HEK293T (cell line): ENCODE results near the gene PRKAR1B.

Source experiments
- FOXA1 ChIP-seq: fragments of 450-650 bp; IDR thresholded peaks from 2 replicates; pipeline ENCODE4 v1.6.1; 2016; ENCODE audit warnings: mild to moderate bottlenecking
- FOXM1 ChIP-seq: fragments of 450-650 bp; IDR thresholded peaks from 2 replicates; pipeline ENCODE4 v1.6.1; 2017; ENCODE audit warnings: mild to moderate bottlenecking, borderline replicate concordance

DNA sequence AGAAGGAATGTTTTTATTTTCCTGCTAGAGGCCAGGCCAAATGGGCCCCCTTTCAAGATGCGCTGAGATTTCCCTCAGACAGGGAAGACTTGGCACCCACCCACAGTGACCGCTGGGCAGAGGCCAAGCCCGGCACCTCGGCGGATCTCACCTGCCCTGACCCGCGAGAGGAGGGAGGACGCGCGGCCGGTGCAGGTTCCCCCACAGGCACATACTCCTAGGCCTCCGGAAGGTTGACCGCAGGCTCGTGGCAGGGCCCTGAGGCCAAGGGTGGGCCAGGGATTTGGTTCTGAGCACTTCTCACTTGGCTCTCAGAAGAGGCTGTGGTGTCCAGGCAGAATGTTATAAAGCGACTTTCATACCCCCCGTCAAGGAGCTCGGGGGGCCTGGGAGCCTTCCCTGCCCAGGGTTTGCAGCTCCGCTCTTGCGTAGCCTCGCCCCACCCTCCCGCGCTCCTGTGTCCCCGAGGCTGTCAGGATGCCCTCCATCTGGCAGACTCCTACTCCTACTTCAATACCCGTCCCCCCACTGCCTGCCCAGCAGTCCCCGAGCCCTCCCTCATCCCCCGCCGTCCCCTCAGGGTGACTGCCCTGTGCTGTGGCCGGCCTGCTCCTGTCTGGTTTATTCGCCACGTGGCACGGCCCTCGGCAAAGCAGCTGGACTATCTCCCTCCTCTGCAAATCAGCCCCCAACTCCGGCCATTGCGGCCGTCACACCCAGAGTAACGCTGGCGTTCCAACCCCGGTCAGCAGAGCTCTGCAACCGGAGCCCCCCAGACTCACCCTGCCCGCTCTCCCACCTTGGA is 156.9 kb downstream of the PRKAR1B start:
- TF ChIP-seq FOXM1: no peak
- no peak for TF ChIP-seq FOXA1
